CD8-positive, alpha-beta memory T cell (primary cell): ENCODE measurements around the gene RPS6KA2. TPM values are rescaled to one million over a fixed set of nuclear protein-coding genes. Genes with fewer than 3 reads are reported as not detected.

Experiments
- CTCF ChIA-PET: fragments of 350-600 bp; sonication (Branson Sonifier 250); formaldehyde crosslinking; loops from one replicate; lab custom pipeline; 2021; ENCODE audit warnings: antibody characterized with exemption; lab: Charles Lee
- POLR2A ChIA-PET: fragments of 350-600 bp; sonication (Branson Sonifier 250); formaldehyde crosslinking; loops from one replicate; lab custom pipeline; 2021; ENCODE audit warnings: antibody characterized with exemption; lab: Charles Lee
- DNase-seq, 5 donors: peaks; one replicate each; pipeline versions ENCODE4 v3.0.0 to v3.0.0-alpha.2; 2020 to 2022; ENCODE audit warnings: mixed read lengths in 1 of 5
- H3K27ac ChIP-seq: one replicate; pipeline ENCODE4 v1.7.0; 2013; ENCODE audit warnings: low read depth, mild to moderate bottlenecking, low read length, moderate library complexity
- H3K27me3 ChIP-seq: 2 replicates; pipeline ENCODE4 v1.7.0; 2013; ENCODE audit warnings: low read length, mild to moderate bottlenecking; ENCODE audit not compliant: insufficient read depth, poor library complexity, severe bottlenecking
- H3K36me3 ChIP-seq: 2 replicates; pipeline ENCODE4 v1.7.0; 2013; ENCODE audit warnings: mild to moderate bottlenecking, low read length, moderate library complexity; ENCODE audit not compliant: insufficient read depth
- H3K4me1 ChIP-seq: 2 replicates; pipeline ENCODE4 v1.7.0; 2013; ENCODE audit warnings: mild to moderate bottlenecking, low read length, moderate library complexity; ENCODE audit not compliant: insufficient read depth
- H3K4me3 ChIP-seq: 2 replicates; pipeline ENCODE4 v1.7.0; 2013; ENCODE audit warnings: mild to moderate bottlenecking, low read length
- H3K9me3 ChIP-seq: 2 replicates; pipeline ENCODE4 v1.7.0; 2013; ENCODE audit warnings: mild to moderate bottlenecking, low read length
- H3K27ac Mint-ChIP-seq, 8 donors: one replicate each; pipeline ENCODE4 v1.8.0; 2020 to 2021; ENCODE audit warnings: mixed read lengths in 8 of 8, mild to moderate bottlenecking in 6 of 8, inconsistent platforms in 3 of 8, moderate library complexity in 3 of 8
- H3K27me3 Mint-ChIP-seq, 2 donors: one replicate each; pipeline ENCODE4 v1.8.0; 2020 to 2021; ENCODE audit warnings: mixed read lengths in 2 of 2, mild to moderate bottlenecking in 1 of 2, moderate library complexity in 1 of 2
- H3K36me3 Mint-ChIP-seq, 3 donors: one replicate each; pipeline ENCODE4 v1.8.0; 2020 to 2021; ENCODE audit warnings: mixed read lengths in 3 of 3, inconsistent platforms in 1 of 3, mild to moderate bottlenecking in 1 of 3
- H3K4me1 Mint-ChIP-seq, 3 donors: one replicate each; pipeline ENCODE4 v1.8.0; 2020 to 2021; ENCODE audit warnings: mixed read lengths in 3 of 3, inconsistent platforms in 1 of 3, mild to moderate bottlenecking in 1 of 3
- H3K4me3 Mint-ChIP-seq, 7 donors: one replicate each; pipeline ENCODE4 v1.8.0; 2020 to 2021; ENCODE audit warnings: mixed read lengths in 7 of 7, mild to moderate bottlenecking in 6 of 7, moderate library complexity in 4 of 7, inconsistent platforms in 2 of 7
- H3K9me3 Mint-ChIP-seq, 5 donors: one replicate each; pipeline ENCODE4 v1.8.0; 2020 to 2022; ENCODE audit warnings: mixed read lengths in 5 of 5, mild to moderate bottlenecking in 3 of 5, moderate library complexity in 2 of 5, inconsistent platforms in 1 of 5
- polyA plus RNA-seq: library from polyadenylated mRNA; unstranded; fragments of 300-500 nt; fragmentation: Illumina TruSeq; gene quantifications from one replicate; pipeline ENCODE4 v1.2.3, GENCODE V29; 2021
- total RNA-seq, 2 experiments: library from RNA; stranded (reverse); gene quantifications; one replicate each; pipeline ENCODE4 v1.2.3, GENCODE V29; 2021

RPS6KA2 gene
- total and polyA plus RNA-seq, 3 experiments from 2014 or later = 3.6 to 4.7 (median 4.6) TPM

DNA sequence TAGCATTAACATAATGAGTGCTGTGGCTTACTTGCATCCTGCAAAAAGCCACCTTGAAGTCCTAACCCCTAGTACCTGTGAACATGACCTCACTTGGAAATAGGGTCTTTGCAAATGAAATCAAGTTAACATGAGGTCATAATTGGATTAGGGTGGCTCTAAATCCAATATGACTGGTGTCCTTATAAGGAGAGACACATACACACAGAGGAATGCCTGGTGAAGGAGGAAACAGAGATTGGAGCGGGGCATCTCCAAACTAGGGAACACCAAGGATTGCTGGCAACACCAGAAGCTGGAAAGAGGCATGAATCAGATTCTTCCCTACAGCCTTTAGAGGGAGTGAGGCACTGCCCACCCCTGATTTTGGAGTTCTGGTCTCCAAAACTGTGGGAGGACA lies 17.6 kb upstream of the RPS6KA2 start:
- CTCF ChIA-PET = no interaction called here

GRCh38 chr6:166643891-166644590 lies 17.0 kb upstream of the RPS6KA2 start:
- H3K27me3 ChIP-seq = peaks cover 13% of the 10 kb centered on the region
- CTCF ChIA-PET = no interaction called here

More for the DNA sequence above, 17.6 kb upstream of the RPS6KA2 start:
- H3K27ac Mint-ChIP-seq = no peak overlapping the region
- no peaks in the 10 kb centered on the region for H3K9me3 ChIP-seq
- H3K36me3 Mint-ChIP-seq = no peaks in the 10 kb centered on the region
- peaks cover 15 to 33% of the 10 kb centered on the region in 2 donors for H3K27me3 Mint-ChIP-seq
- no peaks in the 10 kb centered on the region for H3K4me1 ChIP-seq
- no peaks in the 10 kb centered on the region for H3K36me3 ChIP-seq
- no peak overlapping the region for H3K4me3 Mint-ChIP-seq
- peaks cover 7 to 15% (median 14%) of the 10 kb centered on the region in 5 donors for H3K9me3 Mint-ChIP-seq
- H3K27ac ChIP-seq = no peak overlapping the region
- peaks cover 11% of the 10 kb centered on the region for H3K27me3 ChIP-seq
- POLR2A ChIA-PET = no interaction called here
- no peak for DNase-seq
- H3K4me3 ChIP-seq = no peak overlapping the region
- peaks cover 0 to 7% (median 4%) of the 10 kb centered on the region in 3 donors for H3K4me1 Mint-ChIP-seq

DNA sequence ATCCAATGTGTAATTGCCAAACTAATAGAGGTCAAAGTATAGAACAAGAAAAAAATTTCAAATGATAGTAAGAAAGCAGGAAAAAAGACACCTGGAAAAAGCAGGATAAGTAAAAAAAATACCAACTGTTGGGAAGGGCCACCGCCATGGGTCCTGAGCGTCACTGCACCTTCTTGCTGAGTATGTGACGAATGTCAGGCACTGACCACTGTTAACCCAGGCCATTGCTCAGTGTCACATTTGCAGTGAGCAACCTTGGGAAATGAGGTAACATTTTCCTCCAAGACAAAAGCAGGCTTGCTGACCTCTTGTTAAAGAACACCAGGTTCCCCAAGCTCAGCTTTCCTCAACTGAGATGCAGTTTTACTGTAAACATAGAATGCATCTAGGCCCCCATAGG lies 15.6 kb upstream of the RPS6KA2 start:
- peaks cover 13% of the 10 kb centered on the region for H3K27me3 ChIP-seq
- H3K4me1 ChIP-seq = no peaks in the 10 kb centered on the region
- peaks cover 0 to 8% (median 6%) of the 10 kb centered on the region in 3 donors for H3K4me1 Mint-ChIP-seq
- H3K4me3 Mint-ChIP-seq = no peak overlapping the region
- H3K36me3 Mint-ChIP-seq = no peaks in the 10 kb centered on the region
- H3K27me3 Mint-ChIP-seq = peaks cover 26 to 51% of the 10 kb centered on the region in 2 donors
- ChIA-PET CTCF (no interaction called here), POLR2A (no interaction called here)
- H3K9me3 ChIP-seq = no peaks in the 10 kb centered on the region
- H3K4me3 ChIP-seq = no peak overlapping the region
- no peak for DNase-seq
- no peak overlapping the region for H3K27ac Mint-ChIP-seq
- H3K27ac ChIP-seq = no peak overlapping the region
- no peaks in the 10 kb centered on the region for H3K36me3 ChIP-seq
- H3K9me3 Mint-ChIP-seq = peaks cover 7 to 15% (median 14%) of the 10 kb centered on the region in 5 donors

More at GRCh38 chr6:166643891-166644590, 17.0 kb upstream of the RPS6KA2 start:
- Mint-ChIP-seq H3K36me3 (no peaks in the 10 kb centered on the region), H3K27ac (no peak overlapping the region), H3K27me3 (peaks cover 21 to 39% of the 10 kb centered on the region in 2 donors), H3K9me3 (peaks cover 7 to 15% (median 14%) of the 10 kb centered on the region in 5 donors), H3K4me3 (no peak overlapping the region), H3K4me1 (peaks cover 0 to 8% (median 6%) of the 10 kb centered on the region in 3 donors)
- Histone ChIP-seq H3K4me3 (no peak overlapping the region), H3K36me3 (no peaks in the 10 kb centered on the region), H3K9me3 (no peaks in the 10 kb centered on the region), H3K27ac (no peak overlapping the region), H3K4me1 (no peaks in the 10 kb centered on the region)
- no peak for DNase-seq
- POLR2A ChIA-PET = no interaction called here

- Mint-ChIP-seq H3K27me3 (peaks cover 29 to 69% of the 10 kb centered on the region in 2 donors), H3K4me1 (peaks cover 0 to 8% (median 6%) of the 10 kb centered on the region in 3 donors), H3K27ac (no peak overlapping the region), H3K36me3 (peaks cover 0 to 4% (median 0%) of the 10 kb centered on the region in 3 donors), H3K9me3 (peaks cover 7 to 15% (median 14%) of the 10 kb centered on the region in 5 donors), H3K4me3 (no peak overlapping the region)
- no peaks in the 10 kb centered on the region for H3K9me3 ChIP-seq
- H3K4me3 ChIP-seq = no peak overlapping the region
- DNase-seq = no peak
- H3K27ac ChIP-seq = no peak overlapping the region
- peaks cover 13% of the 10 kb centered on the region for H3K27me3 ChIP-seq
- no peaks in the 10 kb centered on the region for H3K36me3 ChIP-seq
- H3K4me1 ChIP-seq = no peaks in the 10 kb centered on the region
- CTCF ChIA-PET = no interaction called here
- POLR2A ChIA-PET = no interaction called here
These were observed 13.4 kb upstream of the RPS6KA2 start for GRCh38 chr6:166640342-166641043.

DNA sequence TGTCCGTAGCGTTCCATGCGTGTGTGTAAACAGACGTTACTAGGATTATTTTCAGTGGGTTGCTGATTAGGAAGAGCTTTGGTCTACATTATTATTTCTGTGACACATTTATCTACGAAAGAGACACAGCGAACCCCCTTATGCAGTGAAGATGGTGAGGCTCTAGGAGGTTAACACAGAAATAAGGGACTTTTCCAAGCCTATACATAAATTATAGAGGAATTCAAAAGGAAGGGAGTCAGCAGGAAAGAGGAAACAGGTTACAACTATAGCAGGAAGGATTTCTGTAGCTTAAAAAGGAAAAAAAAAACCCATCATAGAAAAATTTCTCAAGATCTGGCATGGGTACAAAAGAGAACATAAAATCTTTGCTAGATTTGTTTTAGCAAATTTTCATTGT lies 12.9 kb upstream of the RPS6KA2 start:
- H3K9me3 Mint-ChIP-seq = peaks cover 7 to 16% (median 14%) of the 10 kb centered on the region in 5 donors
- H3K9me3 ChIP-seq = no peaks in the 10 kb centered on the region
- ChIA-PET CTCF (no interaction called here), POLR2A (no interaction called here)
- H3K36me3 Mint-ChIP-seq = peaks cover 0 to 4% (median 0%) of the 10 kb centered on the region in 3 donors
- no peaks in the 10 kb centered on the region for H3K36me3 ChIP-seq
- peaks cover 13% of the 10 kb centered on the region for H3K27me3 ChIP-seq
- peaks cover 0 to 8% (median 6%) of the 10 kb centered on the region in 3 donors for H3K4me1 Mint-ChIP-seq
- H3K4me3 ChIP-seq = no peak overlapping the region
- no peak overlapping the region for H3K27ac ChIP-seq
- H3K27ac Mint-ChIP-seq = peak overlapping the region in 1 of 8 donors; percentile 14
- peaks cover 27 to 72% of the 10 kb centered on the region in 2 donors for H3K27me3 Mint-ChIP-seq
- DNase-seq = no peak
- no peak overlapping the region for H3K4me3 Mint-ChIP-seq
- H3K4me1 ChIP-seq = no peaks in the 10 kb centered on the region

DNA sequence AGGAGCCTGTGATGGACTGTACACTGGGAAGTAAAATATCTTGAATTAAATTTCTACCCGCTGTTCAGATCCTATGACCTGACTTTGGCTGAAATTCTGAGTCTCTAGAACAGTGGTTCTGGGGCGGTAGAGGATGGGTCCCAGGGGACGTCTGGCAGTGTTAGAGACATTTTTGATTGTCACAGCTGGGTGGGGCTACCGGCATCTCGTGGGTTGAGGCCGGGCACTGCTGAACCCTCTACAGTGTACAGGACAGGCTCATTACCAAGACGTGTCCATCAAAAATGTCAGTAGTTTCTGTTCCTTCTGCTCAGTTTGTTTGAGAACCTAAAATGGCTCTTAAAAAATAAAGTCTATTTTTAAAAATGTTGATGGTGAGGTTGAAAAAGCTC lies 11.5 kb upstream of the RPS6KA2 start:
- Mint-ChIP-seq H3K27ac (no peak overlapping the region), H3K9me3 (peaks cover 2 to 11% (median 10%) of the 10 kb centered on the region in 5 donors), H3K27me3 (peaks cover 30 to 75% of the 10 kb centered on the region in 2 donors), H3K4me3 (no peak overlapping the region), H3K4me1 (peaks cover 0 to 8% (median 6%) of the 10 kb centered on the region in 3 donors), H3K36me3 (peaks cover 0 to 4% (median 4%) of the 10 kb centered on the region in 3 donors)
- H3K27me3 ChIP-seq = peaks cover 13% of the 10 kb centered on the region
- no peaks in the 10 kb centered on the region for H3K4me1 ChIP-seq
- ChIA-PET CTCF (interaction anchor here (0.9 kb wide), 1 partner anchor 11 kb away, joined by 3 read pairs; the partner anchor contains the start of gene RPS6KA2), POLR2A (no interaction called here)
- no peak for DNase-seq
- no peak overlapping the region for H3K27ac ChIP-seq
- no peaks in the 10 kb centered on the region for H3K9me3 ChIP-seq
- H3K36me3 ChIP-seq = no peaks in the 10 kb centered on the region
- no peak overlapping the region for H3K4me3 ChIP-seq

DNA sequence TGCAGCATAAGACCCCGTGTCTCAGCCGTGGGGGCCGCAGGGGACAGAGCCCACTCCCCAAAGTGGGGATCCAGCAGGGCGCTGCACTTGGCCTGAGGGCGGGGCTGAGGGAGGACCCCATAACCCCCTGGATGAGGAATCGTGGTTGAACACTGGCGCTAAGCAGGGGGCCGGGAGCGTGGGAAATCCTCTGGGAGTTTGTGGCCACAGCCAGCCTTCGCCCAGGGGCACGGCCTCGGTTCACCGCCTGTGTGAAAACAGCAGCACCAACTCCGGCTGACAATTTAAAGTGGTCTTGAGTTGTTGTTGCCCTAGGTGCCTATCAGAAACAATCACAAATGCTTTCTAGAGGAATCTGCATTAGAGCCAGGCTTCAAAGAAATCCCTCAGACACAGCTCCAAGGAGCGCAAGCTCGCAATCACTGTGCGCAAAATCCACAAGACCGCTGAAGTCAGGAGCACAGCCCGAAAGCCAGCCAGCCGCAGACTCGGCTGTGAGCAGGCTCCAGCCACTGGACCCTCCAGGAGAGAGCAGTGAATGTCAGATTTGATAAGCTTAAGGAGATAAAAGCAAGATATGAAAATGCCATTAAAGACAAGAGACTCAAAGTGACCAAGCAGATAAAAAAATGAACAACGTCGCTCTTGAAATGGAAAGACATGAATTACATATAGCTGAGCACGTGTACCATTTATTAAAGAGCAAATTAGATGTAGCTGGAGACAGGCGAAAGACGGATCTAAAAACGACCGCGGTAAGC lies 10.9 kb upstream of the RPS6KA2 start:
- no peak overlapping the region for H3K4me3 ChIP-seq
- CTCF ChIA-PET = interaction anchor here (0.9 kb wide), 1 partner anchor 11 kb away, joined by 3 read pairs; the partner anchor contains the start of gene RPS6KA2
- no peak overlapping the region for H3K27ac ChIP-seq
- POLR2A ChIA-PET = no interaction called here
- peaks cover 0 to 8% (median 6%) of the 10 kb centered on the region in 3 donors for H3K4me1 Mint-ChIP-seq
- no peak overlapping the region for H3K27ac Mint-ChIP-seq
- peaks cover 0 to 8% (median 6%) of the 10 kb centered on the region in 5 donors for H3K9me3 Mint-ChIP-seq
- no peaks in the 10 kb centered on the region for H3K4me1 ChIP-seq
- H3K27me3 ChIP-seq = peaks cover 13% of the 10 kb centered on the region
- no peak for DNase-seq
- no peak overlapping the region for H3K4me3 Mint-ChIP-seq
- no peaks in the 10 kb centered on the region for H3K36me3 ChIP-seq
- peaks cover 0 to 4% (median 4%) of the 10 kb centered on the region in 3 donors for H3K36me3 Mint-ChIP-seq
- H3K9me3 ChIP-seq = no peaks in the 10 kb centered on the region
- H3K27me3 Mint-ChIP-seq = peaks cover 32 to 79% of the 10 kb centered on the region in 2 donors
